ENCODE data around the gene GDAP1L1.
"Not testable (repeated sequence)": the region's sequence is repeated elsewhere in the genome, so short reads cannot be mapped to it uniquely, and the experiment has no call there.

The GDAP1L1 gene

DNA sequence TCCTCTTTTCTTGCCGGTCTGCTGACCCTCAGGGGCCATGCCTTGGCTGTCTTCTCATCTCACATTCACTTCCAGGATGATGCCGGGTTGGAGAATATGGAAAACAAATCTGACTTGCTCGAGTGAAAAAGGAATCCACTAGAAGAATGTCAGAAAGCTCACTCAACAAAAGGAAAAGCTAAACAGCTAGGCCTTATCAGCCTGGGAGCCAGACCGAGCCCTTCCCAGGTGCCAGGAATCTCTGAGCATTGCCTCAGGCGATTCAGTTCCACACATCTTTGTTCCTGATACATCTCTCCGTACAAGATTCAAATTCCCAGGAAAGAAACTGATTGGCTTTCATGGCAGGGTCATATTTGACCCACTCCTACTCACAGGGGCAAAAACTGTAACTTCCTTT lies 27.3 kb upstream of the GDAP1L1 start:
- no peak for DNase-seq (ENCODE audit: low read depth)

DNA sequence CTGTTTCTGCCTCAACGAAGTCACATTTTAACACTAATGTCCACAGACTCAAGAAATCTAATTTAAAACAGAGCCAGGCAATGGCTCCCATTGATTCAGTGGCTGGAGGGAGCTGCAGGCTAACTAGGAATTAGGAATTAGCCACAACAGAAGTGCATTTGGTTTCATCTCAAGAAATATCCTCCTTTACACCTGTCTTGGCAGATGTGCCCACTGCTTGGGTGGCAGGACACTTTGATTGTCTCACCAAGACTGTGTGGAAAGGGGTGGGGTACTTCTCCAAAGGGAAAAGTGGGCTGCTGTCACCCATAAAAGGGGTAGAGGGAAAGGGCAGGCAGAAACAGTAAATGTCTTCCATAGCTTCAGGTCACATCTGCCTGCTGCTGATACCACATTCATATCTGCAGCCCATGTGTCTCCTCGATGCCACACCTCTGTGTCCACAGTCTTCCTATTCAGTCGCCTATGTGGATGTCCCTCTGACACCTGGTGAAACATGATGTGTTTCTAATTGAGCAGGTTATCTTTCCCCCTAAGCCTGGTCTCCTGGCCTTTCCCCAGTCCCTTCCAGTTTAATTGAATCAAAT lies 25.6 kb upstream of the GDAP1L1 start:
- DNase-seq (ENCODE audit: low read depth): no peak

DNA sequence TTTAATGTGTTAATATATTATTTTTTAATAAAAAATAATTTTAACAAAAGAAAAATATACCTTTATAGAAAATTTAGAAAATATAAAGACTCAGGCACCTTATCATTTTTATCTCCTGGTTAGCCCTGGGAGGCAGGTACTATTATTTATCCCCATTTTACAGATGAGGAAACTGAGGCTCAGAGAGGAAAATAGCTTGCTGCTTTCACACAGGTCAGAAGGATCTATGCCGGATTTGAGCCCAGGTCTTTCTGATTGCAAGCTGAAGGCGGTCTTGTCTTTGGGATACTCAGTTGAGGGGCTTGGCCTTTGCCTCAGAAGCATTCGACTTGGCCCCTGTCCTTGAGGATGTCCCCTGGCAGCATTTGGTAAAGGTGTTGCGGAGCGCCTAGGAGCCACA lies 25.1 kb upstream of the GDAP1L1 start:
- no peak for DNase-seq (ENCODE audit: low read depth)

DNA sequence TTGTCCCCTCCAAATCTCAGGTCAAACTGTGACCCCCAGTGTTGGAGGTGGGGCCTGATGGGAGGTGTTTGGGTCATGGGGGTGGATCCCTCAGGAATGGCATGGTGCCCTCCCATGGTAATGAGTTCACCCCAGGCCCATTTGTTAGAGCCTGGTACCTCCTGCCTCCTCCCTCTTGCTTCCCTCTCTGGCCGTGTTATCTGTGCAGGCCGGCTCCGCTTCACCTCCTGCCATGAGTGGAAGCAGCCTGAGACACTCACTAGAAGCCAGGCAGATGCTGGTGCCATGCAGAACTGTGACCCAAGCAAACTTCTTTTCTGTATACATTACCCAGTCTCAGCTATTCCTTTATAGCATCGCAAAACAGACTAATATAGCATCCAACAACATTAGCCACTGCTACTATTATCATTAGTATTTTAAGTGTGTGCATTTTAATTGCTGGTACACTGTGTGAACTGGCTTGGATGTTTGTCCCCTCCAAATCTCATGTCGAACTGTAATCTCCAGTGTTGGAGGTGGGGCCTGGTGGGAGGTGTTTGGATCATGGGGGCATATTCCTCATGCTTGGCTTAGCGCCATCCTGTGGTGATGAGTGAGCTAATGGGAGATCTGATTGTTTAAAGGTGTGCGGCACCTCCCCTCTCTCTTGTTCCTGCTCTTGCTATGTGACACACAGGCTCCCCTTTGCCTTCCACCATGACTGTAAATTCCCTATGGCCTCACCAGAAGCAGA lies 24.3 kb upstream of the GDAP1L1 start:
- no peak for DNase-seq (ENCODE audit: low read depth)

DNA sequence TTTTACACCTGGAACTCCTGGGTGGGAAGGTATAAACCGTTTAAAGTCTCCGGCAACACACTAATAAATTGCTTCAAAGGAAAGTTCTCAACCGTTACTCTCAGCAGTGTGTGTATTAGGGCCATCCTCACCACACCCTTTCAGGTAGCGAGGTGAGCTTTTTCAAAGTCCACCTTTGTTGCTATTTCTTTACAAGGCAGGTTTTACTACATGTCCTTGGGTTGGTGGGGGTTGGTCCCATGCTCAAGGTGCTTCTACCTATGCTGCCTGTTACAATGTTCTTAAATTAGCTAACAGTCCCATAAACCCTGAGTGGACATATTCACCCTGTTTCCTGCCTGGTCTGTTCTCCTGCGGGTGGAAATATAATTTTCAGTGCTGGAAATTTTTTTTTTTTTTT lies 23.4 kb upstream of the GDAP1L1 start:
- no peak for DNase-seq (ENCODE audit: low read depth)

DNA sequence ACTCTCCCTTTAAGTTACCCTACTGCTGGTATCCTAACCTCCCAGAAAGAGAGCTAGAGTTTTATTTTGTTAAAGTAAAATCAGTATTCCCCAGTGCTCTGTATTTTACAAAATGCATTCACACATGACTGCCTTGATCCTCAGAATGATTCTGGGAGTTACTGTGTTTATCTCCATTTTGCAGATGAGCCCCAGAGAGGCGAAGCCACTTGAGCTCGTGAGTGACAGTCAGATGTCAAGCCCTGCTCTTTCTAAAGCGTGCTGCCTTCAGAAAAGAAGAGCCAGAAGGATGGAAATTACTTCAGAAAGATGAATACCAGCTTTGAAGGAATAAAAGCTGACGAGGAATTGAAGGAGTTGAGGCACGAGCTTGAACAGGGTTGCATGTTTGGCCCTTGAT lies 22.5 kb upstream of the GDAP1L1 start:
- no peak for DNase-seq (ENCODE audit: low read depth)

DNA sequence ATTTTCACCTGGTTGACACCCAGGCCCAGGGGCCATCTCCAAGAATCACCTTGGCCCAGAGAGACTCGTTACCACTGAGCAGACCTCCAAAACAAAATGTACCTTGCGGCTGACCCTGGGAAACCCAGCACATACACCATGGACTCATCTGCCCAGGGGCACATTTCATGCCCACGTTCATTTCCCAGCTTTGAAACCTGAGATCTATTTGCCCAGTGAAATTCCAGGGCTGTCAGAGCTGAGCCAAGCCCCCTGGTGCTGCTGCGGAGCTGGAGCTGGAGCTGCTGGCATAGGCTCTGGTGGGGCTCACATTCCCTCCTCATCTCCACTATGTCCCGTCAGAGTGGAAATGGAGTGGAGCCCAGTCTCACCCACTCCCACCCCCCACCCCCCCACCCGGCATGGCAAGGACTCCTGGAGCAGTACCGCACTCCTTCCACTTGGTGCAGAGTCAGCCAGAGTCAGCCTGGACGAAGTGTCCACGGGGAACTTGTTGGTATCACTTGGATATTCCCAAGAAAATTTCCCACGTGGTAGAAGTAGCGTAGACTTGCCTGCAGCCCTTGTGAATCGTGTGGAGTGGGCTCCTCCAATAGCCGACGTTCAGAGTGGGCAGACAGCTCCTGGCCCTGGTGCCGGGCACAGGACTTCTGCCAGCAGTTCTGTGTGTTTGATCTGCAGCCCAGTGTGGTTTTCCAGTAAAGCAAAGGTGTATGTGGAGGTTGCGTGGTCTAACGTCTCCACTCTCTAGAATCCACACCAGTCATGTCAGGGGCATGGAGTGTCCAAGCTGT lies 18.4 kb upstream of the GDAP1L1 start:
- no peak for DNase-seq (ENCODE audit: low read depth)

DNA sequence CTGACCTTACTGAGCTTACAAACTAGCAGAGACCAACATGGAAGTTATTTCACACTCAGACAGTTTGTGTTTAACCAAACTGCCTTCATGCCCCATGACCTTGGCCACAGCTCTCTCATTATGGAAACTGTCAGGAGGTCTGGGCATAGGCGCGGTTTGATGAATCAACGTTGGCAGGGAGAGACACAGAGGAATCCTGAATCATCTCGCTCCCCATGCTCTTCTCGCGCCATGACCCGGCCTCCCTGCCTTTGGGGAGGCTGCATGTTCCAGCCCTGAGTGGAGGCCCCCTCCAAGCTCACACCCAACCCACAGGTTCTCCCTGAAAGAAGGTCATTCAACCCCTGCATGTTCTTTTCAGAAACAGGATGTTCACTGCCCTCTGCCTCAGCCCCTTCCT lies 15.9 kb upstream of the GDAP1L1 start:
- no peak for DNase-seq (ENCODE audit: low read depth)

DNA sequence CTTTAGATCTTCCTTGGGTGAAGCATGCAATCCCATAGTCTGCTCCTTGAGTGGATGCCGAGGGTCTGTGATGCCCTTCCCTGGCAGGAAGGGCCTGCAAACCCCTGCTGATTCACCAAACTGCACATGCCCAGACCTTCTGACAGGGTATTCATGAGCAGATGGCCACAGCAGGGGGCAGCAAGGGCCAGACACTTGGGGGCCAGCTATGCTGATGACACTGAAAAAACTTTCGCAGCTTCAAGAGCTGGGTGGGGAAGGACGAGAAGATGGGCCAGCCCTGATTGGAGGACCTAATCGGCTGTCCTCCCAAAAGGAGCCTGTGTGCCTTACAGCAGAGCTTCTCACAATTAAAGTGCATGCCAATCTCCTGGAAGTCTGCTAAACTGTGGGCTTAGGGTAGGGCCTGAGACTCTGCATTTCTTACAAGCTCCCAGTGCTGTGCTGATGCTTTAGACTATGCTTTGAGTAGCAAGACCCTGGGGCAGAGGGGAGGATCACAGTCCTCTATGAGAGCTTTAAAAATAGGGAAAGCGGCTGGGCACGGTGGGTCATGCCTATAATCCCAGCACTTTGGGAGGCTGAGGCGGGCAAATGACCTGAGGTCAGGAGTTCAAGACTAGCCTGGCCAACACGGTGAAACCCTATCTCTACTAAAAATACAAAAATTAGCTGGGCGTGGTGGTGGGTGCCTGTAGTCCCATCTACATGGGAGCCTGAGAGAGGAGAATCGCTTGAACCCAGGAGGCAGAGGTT lies 15.2 kb upstream of the GDAP1L1 start:
- DNase-seq (ENCODE audit: low read depth): no peak

DNA sequence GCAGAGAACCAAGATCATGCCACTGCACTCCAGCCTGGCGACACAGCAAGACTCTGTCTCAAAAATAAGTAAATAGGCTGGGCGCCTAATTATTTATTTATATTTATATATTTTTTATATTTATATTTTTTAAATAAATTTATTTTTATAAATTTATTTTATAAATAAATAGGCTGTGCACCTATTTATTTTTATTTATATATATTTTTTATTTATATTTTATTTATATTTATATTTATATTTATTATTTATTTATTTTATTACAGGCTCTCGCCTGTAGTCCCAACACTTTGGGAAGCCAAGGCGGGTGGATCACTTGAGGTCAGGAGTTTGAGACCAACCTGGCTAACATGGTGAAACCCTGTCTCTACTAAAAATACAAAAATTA lies 14.6 kb upstream of the GDAP1L1 start:
- not testable (repeated sequence) for DNase-seq (ENCODE audit: low read depth)

DNA sequence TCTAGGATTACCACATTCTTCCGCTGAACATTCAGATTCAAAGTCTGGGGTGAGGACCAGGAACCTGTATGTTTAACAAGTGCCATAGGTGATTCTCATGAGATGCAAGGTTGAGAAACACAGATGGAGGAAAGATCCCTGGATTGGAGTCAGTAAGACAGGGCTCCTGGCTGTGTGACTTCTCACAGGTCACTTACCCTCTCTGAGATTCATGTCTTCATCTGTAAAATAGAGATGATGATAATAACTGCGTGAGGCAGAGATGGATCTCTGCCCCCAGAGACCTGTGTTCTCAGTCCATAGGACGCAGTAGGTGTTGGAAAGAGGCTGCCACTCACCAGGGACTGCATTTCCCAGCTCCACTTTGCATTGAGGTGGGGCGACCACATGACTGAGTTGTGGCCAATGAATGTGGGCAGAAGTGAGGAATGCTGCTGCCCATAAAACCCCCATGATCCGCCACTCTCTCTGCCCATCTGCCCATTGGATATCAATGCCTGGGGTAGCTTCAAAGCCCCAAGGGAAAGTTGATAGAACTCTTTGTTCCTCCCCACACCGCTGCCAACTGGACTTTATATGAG lies 13.6 kb upstream of the GDAP1L1 start:
- DNase-seq (ENCODE audit: low read depth): no peak

DNA sequence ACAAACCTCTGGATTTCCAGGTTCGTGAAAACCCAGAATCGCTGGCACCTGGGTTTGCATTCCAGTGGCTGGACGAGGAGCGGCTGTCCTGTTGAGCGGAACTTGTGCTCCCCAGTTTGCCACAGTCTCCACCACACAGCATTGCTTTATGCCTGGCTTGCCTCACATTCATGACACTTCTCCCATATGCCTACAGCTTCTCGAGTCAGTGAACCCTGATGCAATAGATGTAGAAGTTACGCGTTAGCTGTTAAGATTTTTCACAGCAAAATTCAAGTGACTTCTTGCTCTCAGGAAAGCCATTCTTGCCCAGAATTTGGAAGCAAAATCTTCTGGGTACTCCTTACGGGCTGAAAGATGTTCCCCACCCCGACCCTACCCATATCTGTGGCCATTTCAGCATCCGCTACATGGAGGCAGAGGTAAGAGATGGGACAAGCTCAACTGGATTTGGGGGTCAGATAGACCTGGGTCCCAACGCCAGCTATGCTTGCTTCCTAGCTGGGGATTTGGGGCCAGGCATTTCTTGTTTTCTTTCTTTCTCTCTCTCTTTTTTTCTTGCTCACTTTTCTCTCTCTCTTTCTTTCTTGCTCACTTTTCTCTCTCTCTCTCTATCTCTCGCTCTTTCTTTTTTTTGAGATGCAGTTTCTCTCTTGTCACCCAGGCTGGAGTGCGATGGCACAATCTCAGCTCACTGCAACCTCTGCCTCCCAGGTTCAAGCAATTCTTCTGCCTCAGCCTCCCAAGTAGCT lies 12.4 kb upstream of the GDAP1L1 start:
- DNase-seq (ENCODE audit: low read depth): no peak

DNA sequence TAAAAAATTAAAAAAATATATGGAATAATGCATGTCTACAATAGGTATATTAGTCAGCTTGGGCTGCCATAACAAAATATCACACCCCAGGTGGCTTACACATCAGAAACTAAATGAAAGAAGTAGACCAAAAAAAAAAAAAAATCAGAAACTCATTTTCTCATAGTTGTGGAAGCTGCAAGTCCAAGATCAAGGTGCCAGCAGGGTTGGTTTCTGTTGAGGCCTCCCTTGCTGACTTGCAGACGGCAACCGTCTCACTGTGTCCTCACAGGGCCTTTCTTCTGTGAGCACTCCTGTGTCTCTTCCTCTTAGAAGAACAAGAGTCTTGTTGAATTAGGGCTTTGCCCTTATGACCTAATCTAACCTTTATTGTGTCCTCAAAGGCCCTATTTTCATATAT lies 11.4 kb upstream of the GDAP1L1 start:
- DNase-seq (ENCODE audit: low read depth): no peak

DNA sequence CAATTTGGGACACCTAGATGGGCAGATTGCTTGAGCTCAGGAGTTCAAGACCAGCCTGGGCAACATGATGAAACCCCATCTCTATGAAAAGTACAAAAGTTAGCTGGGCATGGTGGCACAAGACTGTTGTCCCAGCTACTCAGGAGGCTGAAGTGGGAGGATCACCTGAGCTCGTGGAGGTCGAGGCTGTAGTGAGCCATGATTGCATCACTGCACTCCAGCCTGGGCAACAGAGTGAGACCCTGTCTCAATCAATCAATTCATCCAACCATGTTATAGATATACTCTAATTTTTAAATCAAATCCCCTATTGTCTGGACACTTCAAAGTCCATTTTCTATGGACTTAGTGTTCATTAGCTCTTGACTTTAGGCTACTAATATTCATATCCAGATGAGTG lies 10.3 kb upstream of the GDAP1L1 start:
- not testable (repeated sequence) for DNase-seq (ENCODE audit: low read depth)

DNA sequence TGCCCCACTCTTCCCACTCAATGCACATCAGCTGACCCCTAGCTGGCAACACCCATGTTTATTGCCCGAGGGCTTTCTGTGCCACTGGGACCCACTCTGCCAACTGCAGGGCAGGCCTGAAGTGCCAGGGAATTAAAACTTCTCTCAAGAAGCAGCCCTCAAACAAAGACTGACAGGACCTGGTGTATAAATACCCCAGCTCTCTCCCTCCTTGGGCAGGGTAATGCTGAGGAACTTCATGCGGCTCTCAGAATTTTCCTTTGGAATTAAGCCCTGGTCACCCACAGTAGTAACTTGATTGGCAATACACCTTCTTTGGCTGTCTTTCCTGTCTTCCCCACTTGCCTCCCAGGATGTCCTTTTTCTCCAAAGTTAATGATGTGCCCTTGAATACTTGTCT lies 5.3 kb upstream of the GDAP1L1 start:
- no peak for DNase-seq (ENCODE audit: low read depth)

DNA sequence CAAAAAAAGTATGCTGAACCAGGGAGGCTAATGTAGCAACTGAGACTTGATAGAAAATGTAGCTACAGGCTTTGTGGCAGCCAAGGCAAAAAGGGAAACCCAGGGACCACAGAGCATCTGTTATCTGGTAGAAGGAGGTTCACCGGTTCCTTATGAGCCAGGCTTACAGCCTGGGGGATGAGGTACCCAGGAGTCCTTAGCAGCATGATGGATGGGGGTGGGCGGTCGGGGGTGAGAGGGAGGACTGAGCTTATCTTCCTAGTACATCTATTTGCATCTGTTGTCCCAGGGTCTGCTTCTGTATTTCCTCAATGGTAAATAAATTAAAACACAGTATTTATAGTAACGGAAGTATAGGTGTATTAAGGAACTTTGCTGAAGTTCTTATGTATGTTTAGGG lies 1.1 kb upstream of the GDAP1L1 start:
- DNase-seq (ENCODE audit: low read depth): no peak

DNA sequence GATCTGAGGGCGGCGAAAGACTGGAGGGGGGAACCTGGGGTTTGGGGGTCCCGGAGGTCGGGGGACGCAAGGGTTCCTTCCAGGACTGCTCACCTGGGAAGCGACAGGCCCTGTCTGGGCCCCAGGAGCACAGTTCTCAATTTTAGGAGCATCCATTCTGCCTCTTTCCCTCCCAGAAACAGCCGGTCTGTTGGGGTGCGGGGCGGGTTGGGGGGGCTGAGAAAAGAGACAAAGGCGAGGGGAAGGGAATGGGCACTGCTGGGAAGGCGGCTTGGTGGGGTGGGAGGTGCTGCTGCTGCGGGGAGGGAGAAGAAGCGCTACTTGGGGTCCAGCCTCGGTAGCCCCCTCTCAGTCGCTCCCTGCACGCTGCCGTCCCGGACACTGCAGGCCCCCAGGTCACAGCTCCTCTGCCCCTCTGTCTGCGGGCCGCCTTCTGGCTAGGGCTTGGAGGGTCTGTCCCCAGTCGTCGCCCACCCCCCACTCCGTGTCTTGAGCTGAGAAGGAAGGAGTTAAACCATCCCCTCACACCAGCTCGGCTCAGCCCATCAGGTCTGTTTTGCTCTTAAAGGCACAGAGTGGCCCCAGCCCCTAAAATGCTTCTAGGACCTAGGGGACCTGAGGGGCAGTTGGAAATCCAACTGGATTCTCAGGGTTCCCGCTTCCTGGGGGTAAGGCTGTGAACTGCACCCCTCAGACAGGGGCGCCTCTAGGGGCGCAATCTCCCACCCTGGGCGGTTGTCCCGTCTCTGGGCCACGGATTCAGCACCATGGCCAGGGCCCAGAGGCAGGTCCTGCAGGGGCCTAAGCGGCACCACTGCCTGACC lies 690 bp downstream of the GDAP1L1 start:
- no peak for DNase-seq (ENCODE audit: low read depth)

DNA sequence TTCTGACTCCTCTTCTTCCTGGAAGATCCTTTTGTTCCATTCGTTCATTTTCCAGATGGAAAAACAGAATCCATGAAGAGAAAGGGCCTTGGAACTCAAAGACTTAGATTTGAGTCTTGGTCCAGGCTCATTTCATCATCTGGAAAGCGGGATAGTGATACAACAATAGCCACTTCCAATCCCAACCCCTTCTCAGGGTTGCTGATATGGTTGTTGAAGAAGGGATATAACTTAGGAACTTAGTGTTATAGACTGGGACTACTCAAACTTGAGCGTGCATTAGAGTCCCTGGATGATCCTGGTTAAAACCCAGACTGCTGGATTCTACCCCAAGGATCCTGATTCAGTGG lies 1.3 kb downstream of the GDAP1L1 start:
- no peak for DNase-seq (ENCODE audit: low read depth)

DNA sequence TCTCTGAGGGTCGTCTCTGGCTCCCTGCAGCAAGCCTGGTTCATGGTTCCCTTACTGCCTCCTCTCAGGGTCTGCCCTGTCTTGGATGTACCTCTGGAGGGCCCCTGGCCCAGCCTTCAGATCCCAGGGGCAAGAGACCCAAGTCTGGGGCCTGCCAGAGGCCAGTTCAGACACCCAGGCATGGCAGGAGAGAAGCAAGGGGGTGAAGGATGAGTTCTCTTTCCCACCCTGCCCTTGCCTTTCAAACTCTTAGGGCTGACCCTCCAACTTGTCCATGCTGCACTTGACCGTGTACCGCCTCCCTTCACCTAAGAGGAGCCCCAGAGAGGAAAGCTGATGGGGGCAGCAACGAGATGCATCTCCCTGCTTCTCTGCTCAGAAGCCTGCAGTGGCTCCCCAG lies 4.2 kb downstream of the GDAP1L1 start:
- no peak for DNase-seq (ENCODE audit: low read depth)

DNA sequence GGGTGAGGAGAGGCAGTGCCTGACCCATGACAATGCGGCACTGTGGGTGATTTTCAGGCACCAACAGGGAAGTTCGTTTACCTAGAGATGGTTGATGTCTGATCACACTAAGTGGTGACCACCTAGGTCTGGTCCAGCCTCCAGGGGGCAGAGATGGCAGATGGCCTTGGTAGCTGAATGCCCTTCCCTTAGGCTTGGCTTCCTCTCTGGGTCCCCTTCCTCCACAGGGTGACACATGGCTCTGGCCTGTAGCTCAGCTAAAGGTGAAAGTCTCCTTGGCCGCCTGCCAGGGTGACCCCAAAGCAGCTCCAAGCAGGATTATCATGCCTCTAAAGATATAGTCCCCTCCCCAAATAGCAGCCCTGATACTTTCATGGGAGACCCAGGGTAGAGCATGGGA lies 6.4 kb downstream of the GDAP1L1 start:
- DNase-seq (ENCODE audit: low read depth): no peak

DNA sequence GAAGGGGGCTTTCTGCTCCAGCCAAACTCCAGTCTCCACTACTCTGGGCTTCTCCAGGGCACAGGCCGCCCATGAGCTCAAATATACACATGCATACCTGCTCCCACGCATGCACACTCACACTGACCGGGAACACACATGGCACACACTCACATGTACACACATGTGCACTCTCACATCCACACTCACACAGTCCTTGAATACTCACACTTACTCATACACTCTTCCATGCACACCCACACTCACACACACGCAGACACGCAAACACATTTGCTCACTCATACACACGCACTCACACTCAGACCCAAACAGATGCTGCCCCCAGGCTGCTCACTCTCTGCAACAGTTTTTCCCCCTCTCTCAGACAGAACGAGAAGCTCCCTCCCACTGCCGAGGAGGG lies 7.0 kb downstream of the GDAP1L1 start:
- DNase-seq (ENCODE audit: low read depth): no peak
